HG02870 (cell line): ENCODE measurements around the gene TMEM135.
"Not testable (repeated sequence)": the region's sequence is repeated elsewhere in the genome, so short reads cannot be mapped to it uniquely, and the experiment has no call there.

Experiments used
- ATAC-seq: cut with Tn5 transposase; IDR thresholded peaks from one replicate; pipeline ENCODE4 v1.9.1; 2021; ENCODE audit warnings: mild to moderate bottlenecking, moderate library complexity; ENCODE audit not compliant: unreplicated experiment

The TMEM135 gene

DNA sequence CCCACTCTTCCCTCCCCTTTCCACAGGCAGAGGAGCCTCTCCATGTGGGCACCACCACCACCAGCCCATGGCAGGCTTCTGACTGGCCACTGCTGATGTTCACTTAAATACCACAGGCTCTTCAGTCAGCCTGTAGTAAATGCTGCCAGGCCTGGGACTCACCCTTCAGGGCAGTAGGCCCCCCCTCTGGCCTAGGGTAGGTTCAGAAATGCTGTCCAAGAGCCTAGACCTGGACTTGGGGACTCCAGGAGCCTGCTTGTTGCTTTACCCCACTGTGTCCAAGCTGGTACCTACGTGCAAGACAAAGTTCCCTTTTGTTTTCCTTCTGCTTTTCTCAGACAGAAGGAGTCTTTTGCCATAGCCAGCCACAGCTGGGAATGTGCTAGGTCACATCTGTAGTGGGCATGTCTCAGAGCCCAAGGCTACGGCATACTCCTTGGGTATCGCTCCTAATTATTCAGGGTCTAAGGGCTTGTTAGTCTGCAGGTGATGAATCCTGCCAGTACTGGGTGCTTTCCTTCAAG lies 38.6 kb downstream of the TMEM135 start:
- ATAC-seq, result no peak

DNA sequence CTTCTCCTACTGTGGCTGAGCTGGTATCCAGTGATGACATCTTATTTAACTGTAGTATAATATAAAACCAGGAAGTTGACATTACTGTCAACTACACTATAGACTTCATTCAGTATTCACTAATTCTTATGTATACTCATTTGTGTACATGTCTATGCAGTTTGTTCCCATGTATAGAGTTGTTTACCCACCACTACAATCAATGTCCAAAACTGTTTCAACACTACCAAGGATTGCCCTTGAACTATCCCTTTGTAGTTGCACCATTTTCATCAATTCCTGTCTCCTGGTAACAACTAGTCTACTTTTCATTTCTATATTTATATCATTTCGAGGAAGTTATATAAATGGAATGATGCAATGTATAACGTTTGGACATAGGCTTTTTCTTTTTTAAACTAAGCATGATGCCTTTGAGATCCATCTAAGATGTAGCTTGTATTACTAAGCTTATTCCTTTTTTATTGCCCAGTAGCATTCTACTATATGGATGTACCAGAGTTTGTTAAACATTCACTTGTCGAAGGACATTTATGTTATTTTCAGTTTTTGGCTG lies 39.2 kb downstream of the TMEM135 start:
- ATAC-seq, result no peak

DNA sequence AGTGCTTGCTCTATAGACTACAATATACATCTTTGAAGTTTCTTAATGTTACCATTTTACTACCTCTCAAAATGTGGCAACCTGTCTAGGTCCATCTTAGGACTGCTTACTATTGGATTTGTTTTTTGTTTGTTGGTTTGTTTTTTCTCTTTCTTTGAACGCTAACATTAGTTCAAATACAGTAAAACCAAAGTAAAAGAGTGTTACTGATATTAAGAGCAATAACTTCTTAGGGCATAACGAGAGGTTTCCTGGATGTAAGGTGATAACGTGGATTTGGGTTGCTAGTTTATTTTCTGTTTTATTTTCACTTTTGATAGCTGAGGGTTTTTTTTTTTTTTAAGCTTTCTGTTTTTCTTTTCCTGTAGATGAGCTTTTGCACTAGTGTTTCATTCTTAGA lies 43.6 kb downstream of the TMEM135 start:
- ATAC-seq, result peak; percentile 53

DNA sequence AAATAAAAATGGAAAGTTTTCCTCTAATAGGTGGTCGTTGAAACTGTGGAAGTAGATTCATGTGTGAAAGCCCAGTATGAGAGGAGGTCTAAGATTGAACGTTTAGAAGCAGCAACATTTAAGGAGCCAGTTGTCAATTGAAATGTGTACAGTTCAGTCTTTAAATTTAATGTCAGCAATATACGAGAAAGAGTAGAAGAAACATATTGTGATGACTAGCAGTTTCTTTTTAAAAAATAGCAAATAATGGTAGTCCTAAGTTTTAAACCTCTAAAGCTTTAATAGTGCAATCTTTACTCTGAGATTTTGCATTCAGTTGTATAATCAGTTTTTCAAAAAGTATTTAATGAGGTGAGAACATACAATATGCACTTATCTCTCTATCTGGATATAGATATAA lies 44.9 kb downstream of the TMEM135 start:
- ATAC-seq, result no peak

DNA sequence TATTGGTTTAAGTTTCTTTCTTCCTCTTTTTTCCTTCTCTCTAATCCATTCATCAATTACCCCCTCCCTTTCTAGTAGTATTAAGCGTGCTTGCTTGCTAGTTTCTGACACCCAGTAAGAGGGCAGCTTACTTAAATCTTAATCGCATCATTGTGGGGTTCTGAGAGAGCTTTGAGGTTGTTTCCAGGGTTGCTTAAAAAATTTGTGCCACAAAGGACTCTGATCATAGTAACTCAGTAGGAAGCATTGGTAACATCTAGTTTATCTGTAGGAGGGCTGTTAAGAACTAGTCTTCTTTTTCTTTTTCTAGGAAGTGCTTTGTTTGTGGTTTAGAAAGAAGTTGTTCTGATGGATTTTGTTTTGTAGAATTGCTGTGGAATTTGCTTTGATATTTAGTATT lies 45.3 kb downstream of the TMEM135 start:
- no peak for ATAC-seq

DNA sequence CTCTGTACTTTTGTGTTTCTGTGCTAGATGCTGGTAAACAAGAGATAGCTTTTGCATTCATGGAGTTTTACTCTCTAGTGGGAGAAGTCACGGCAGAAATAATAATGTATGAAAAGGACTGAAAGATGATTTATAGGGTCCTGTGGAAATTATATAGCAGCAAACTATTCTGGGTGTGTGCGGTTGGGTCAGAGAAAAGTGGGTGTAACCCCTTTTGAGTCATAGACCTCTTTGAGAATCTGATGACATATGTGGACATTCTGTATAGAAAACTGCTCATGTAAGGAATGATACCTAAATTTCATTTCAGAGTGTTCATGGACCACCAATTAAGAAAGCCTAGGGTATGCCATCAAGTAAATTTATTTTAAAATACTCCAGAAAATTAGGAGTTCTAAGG lies 54.4 kb downstream of the TMEM135 start:
- no peak for ATAC-seq

DNA sequence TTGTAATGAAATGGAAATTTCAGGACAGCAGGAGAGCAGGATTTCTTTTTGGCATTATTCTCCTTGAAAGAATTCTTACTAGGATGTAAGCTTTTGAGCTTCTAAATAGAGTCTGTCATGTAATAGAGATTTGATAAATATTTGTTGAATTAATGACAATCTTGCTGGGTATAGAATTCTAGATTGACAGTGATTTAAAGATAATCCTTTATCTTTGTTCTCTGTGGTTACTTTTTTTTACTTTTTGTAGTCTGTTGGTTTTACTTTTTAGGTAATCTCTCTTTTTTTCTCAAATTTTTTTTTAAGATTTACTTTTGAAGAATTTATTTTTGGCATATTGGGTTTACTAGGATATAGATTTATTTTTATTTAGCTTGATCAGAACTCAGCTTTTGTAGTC lies 54.8 kb downstream of the TMEM135 start:
- ATAC-seq, result no peak

DNA sequence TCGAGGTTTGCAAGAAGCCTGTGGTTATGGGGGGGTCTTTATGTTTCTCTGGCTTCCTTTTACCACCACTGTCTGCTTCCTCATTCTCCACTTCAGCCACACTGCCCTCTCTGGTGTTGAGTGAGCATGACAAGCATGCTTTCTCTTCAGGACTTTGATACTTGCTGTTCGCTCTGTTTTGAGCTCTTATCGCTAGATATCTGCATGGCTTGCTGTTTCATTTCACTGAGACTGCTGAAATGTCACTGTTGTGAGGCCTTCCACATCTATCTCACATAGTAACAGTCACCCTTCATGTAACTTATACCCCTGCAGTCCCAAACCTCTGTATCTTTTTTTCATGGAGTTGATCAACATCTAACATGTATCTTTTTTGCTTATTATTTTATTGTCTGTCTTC lies 59.8 kb downstream of the TMEM135 start:
- ATAC-seq, result peak; percentile 79

DNA sequence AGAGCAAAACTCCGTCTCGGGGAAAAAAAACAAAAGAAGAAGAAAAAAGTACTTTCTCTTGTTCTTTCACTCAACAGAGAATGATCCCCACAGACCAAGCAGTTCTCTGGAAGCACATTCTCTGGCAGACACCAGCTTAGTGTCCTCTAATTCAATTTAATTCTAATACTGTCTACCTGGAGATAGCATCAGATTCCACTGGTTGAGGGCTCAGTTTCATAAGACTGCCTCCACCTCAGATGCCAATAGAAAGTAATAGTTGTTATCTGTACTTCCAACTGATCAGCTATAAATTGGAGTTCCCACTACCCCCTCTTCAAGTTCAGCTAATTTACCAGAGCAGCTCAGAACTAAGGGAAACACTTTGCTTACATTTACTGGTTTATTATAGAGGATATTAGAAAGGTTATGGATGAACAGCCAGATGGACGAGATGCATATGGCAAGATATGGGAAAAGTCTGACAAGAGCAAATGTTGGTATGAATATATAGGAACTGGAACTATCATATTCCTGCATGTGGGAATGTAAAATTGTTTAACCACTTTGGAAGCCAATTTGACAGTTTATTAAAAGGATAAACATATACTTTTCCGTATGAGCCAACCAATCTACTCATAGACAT lies 64.3 kb downstream of the TMEM135 start:
- ATAC-seq, result no peak

DNA sequence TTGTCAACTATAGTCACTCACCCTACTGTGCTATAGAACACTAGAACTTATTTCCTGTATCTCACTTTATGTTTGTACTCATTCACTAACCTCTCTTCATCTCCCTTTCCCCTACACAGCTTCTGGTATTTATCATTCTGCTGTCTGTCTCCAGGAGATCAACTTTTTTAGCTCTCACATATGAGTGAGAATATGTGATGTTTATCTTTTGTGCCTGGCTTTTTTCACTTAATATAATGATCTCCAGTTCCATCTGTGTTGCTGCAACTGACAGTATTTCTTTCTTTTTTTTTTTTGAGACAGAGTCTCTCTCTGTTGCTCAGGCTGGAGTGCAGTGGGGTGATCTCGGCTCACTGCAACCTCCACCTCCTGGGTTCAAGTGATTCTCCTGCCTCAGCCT lies 68.1 kb downstream of the TMEM135 start:
- ATAC-seq, result not testable (repeated sequence)

DNA sequence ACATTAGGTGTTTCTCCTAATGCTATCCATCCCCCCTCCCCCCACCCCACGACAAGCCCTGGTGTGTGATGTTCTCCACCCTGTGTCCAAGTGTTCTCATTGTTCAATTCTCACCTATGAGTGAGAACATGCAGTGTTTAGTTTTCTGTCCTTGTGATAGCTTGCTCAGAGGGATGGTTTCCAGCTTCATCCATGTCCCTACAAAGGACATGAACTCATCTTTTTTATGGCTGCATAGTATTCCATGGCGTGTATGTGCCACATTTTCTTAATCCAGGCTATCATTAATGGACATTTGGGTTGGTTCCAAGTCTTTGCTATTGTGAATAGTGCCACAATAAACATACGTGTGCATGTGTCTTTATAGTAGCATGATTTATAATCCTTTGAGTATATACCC lies 69.6 kb downstream of the TMEM135 start:
- not testable (repeated sequence) for ATAC-seq

DNA sequence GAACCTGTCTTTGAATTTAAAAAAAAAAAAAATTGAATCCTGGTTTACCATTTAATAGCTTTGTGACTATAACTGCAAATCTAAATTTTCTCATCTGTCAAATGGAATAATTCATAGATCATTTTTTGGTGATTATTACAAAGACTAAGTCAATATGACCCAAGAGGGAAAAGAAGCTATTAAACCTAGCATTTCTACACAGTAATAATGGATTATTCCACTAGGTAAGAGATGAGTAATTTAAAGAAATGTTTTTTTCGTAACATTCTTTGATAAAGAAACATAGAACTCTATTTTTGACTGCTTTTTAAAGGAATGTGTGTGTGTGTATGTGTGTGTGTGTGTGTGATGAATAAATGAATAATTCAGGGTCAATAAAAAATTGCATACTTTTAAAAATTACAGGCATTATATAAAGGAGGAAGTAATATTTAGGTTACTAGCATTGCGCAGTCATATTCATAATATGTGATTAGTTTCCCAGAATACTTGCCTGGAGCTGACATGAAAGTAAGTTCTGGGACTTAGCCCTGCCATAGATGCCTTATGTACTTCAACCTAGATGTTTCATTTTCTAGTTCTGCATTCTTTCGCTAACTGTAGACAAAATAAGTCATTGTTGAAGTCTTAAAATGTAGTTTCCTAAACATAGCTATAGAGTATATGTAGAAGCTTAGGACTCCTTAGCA lies 72.9 kb downstream of the TMEM135 start:
- ATAC-seq, result no peak

DNA sequence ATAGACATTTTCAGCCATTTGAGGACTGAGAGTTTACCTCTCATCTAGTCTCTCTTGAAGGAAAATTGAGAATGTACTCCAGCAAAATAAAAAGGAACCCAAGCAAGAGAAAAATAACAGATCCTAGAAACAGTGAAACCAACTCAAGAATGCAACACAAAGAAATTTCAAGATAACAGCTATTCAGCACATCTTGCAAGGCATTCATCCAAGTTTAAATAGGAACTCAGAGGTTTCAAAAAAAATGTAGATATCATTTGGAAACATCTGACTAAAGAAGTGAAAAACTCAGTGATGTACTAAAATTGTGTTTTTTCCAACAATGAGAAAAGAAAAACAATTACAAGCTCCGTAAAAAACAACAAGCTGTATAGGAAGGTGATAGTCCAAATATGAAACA lies 76.4 kb downstream of the TMEM135 start:
- no peak for ATAC-seq

DNA sequence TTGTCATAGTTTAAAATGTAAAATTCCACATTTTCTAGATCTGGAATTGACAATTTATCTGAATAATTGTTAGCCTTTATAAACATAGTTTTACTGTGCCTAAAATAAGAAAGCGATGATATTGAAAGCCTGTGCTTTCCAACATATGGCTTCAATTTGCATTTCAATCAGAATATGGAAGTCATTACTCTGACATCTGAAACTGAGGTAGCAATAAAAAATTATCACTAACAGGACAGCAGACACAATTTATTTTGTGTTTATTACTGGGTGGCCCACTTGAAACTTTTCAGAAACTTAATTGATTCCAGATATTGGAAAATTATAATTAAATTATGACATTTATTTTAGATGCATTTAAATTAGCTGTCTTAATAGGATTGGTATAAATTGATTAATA lies 78.5 kb downstream of the TMEM135 start:
- no peak for ATAC-seq

DNA sequence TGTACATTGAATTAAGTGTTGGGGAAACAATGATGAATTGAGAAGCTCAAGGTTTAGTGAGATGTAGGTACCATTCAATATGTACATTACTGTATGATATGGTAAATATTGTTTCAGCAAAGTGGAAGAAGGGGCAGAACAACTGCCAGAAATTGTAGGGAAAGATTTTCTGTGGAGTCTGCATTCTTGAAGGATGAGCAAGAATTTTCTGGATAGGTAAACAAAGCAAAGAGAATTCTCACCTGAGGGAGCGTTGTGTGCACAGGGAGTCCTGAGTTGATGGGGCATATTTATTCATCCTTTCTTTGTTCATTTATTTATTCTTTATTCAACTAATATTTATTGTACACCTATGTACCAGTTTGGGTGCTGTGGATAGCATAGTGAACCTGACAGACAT lies 83.2 kb downstream of the TMEM135 start:
- no peak for ATAC-seq

DNA sequence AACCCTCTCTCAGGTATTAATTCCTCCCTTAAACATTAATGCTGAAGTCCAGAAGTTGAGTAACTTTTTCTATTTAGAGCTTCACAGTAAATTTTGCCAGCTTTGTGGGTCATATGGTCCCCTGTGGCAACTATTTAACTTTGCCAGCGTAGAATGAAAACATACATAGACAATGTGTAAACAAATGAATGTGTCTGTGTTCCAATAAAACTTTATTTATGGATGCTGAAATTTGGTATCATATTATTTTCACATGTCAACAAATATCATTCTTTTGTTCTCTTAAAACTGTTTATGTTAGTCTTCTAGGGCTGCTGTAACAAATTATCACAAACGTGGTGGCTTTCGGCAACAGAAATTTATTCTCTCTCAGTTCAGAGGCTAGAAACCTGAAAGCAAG lies 85.1 kb downstream of the TMEM135 start:
- no peak for ATAC-seq

DNA sequence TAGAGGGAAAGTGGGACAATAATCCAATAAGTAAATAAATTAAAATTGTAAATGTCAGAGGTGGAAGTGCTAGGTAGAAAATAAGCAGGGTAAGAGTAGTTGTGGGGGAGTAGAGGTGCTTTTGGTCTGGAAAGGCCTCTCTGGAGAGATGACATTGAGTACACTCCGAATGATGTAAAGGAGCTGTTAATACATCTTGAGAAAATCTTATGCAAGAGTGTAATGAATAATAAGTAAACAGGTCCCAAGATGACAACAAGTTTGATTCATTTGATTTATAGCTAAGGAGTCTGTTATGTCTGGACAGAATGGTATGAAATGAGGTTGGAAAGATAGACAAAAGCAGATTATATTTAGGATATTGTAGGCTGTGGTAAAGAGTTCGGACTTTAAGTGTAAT lies 87.5 kb downstream of the TMEM135 start:
- no peak for ATAC-seq

DNA sequence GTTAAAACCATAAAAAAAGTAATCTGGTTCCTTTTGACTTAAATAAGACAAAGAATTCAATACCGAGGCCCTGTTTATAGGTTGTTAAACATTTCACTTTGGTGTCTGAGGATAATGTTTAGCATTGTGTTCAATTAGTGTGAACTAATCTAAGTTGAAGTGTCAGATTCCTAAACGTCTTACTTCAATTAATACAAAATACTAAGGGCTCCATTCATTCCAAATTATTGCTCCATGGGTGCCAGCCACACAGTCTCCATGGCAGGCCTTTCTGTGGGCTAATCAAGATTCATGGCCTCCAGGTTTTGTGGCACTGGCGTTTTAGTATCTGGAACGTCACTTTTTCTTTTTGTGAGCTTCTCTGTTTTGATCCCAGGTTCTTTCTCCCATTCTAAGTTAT lies 89.4 kb downstream of the TMEM135 start:
- no peak for ATAC-seq

DNA sequence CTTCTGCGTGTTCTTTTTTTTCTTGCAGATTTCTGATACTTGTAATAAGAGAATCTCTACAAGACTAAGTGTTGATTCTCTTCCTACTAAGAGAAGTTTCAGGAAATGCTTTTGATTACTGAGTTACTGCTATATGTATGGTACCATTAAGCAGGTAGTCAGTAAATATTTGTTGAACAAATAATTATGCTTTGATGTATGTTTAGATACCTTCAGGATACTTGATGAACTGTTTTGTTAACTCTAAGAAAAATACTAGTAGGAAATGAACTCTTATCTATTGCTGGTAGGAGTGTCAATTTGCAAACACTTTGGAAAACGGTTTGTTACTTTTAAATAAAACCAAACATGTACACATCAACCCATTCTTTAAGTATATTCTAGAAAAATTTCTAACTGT lies 90.6 kb downstream of the TMEM135 start:
- ATAC-seq, result no peak

DNA sequence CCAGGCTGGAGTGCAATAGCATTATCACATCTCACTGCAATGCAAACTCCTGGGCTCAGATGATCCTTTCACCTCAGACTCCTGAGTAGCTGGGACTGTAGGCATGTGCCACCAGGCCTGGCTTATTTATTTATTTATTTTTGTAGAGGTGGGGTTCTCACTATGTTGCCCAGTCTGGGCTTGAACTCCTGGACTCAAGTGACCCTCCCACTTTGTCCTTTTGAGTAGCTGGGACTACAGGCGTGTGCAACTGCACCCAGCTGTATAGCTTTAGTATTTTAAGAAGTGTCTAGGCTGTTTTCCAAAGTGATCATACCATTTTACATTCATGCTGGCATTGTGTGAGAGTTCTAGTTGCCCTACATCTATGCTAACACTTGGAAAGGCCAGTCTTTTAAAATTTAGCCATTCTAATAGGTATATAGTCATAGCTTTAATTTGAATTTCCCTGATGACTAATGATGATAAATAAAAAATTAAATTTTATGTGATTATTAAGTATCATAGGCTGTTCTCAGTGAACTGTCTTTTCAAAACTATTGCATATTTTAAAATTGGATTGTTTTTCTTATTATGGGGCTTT lies 96.9 kb downstream of the TMEM135 start:
- no peak for ATAC-seq

DNA sequence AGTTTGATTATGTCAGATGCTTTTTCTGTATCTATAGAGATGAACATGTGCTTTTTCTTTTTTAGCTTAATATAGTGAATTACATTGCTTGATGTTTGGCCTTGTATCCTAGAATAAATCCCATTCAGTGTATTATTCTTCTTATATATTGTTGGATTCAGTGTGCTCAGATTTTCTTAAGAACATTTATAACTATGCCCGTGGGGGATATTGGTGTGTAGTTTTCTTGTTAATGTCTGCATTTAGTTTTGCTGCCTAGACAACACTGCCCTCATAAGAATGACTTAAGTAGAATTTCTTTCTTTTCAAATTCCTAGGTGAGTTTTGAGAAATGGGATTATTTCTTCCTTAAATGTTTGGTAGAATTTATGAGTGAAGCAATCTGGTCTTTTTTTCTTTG lies 98.5 kb downstream of the TMEM135 start:
- no peak for ATAC-seq

DNA sequence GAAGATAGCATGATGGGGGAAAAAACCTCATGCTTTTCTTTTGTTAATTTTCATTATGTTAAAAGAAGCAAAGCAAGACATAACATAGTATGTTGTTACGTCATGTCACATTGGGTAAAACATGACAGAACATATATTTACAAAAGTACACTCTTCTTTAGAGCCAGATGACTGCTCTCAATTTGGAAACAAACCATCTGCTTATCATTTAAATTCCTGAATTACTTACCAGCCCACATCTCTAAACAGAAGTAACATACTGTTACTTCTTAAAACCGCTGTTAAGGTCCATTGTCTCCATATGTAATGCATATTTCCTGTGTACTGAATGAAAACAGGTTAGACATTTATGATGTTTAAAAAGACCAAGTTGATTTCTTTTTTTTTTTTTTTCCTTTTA lies 100.0 kb downstream of the TMEM135 start:
- ATAC-seq, result no peak
